Keratinocyte (primary cell): ENCODE data around the gene MIPOL1.

Source experiments
- CTCF ChIP-seq, 3 experiments: IDR thresholded peaks in 1 of 3; conservative IDR thresholded peaks in 1 of 3; optimal IDR thresholded peaks in 1 of 3; 2 replicates in 2 of 3; 3 replicates in 1 of 3; pipeline versions ENCODE3 to v1.5.1; 2011; ENCODE audit warnings: low read length in 3 of 3, mild to moderate bottlenecking in 3 of 3, moderate library complexity in 2 of 3, control low read depth in 1 of 3, inconsistent platforms in 1 of 3; ENCODE audit not compliant: insufficient read depth in 2 of 3; ENCODE audit errors: extremely low read depth in 1 of 3
- EZH2 ChIP-seq: IDR thresholded peaks from one replicate; pipeline ENCODE4 v1.6.1; 2012; ENCODE audit warnings: inconsistent platforms, mild to moderate bottlenecking, low read length, moderate library complexity

- TF ChIP-seq CTCF (optimal IDR thresholded peaks at IDR 0.05 in 1 of 3, IDR thresholded peaks at IDR 0.05 in 1 of 3, conservative IDR thresholded peaks at IDR 0.05 in 1 of 3; ENCODE audit: extremely low read depth in 1 of 3, insufficient read depth in 2 of 3, low read length in 3 of 3) (no peak), EZH2 (no peak)
Observed at GRCh38 chr14:37369425-37369824, 171.7 kb downstream of the MIPOL1 start.
